ENCODE data around the gene OSBPL1A. TPM values are rescaled to one million over a fixed set of nuclear protein-coding genes. Genes with fewer than 3 reads are reported as not detected.

Gene OSBPL1A
- total RNA-seq, 4 donors from 2014 or later = 61.5 to 227 (median 98.7) TPM

GRCh38 chr18:24267878-24268277 is 129.7 kb downstream of the OSBPL1A start:
- H3K27ac ChIP-seq = peak overlapping the region in 3 of 4 donors; percentile 88 to 94 (median 89)
- no peak for TF ChIP-seq POLR2A (IDR thresholded peaks at IDR 0.05)
- TF ChIP-seq CTCF (IDR thresholded peaks at IDR 0.05 in 4 of 5, conservative IDR thresholded peaks at IDR 0.05 in 1 of 5) = no peak
- H3K4me1 ChIP-seq = peaks cover 32 to 65% of the 10 kb centered on the region in 2 donors
- DNase-seq = no peak
- no peak overlapping the region for H3K4me3 ChIP-seq
- intact Hi-C loops (cut with DNase I; ENCODE audit: low total_unique reads) (no loop called here), in situ Hi-C loops (cut with MboI; ENCODE audit: low sequenced_read_pairs in 4 of 4) (loop anchor here in 1 of 4 donors (5.0 to 10.0 kb wide), 2 partner anchors 36 to 53 kb away; no protein-coding TSS in a partner anchor)
- ATAC-seq = no peak
- no peaks in the 10 kb centered on the region for H3K9me3 ChIP-seq
- H3K27me3 ChIP-seq = no peaks in the 10 kb centered on the region
- no peaks in the 10 kb centered on the region for H3K36me3 ChIP-seq

- TF ChIP-seq POLR2A (IDR thresholded peaks at IDR 0.05) (no peak), CTCF (IDR thresholded peaks at IDR 0.05 in 4 of 5, conservative IDR thresholded peaks at IDR 0.05 in 1 of 5) (no peak)
- DNase-seq = no peak
- ATAC-seq = no peak
- intact Hi-C loops (cut with DNase I; ENCODE audit: low total_unique reads) (no loop called here), in situ Hi-C loops (cut with MboI; ENCODE audit: low sequenced_read_pairs in 4 of 4) (loop anchor here in 1 of 4 donors (5.0 to 10.0 kb wide), 2 partner anchors 34 to 51 kb away; no protein-coding TSS in a partner anchor)
- no peak overlapping the region for H3K4me3 ChIP-seq
- H3K27ac ChIP-seq = peak overlapping the region; percentile 27 to 94 (median 77)
- no peaks in the 10 kb centered on the region for H3K9me3 ChIP-seq
- H3K36me3 ChIP-seq = no peaks in the 10 kb centered on the region
- no peaks in the 10 kb centered on the region for H3K27me3 ChIP-seq
- peaks cover 44 to 79% of the 10 kb centered on the region in 2 donors for H3K4me1 ChIP-seq
These were observed 131.5 kb downstream of the OSBPL1A start for GRCh38 chr18:24266131-24266530.

GRCh38 chr18:24265502-24266064 is 132.0 kb downstream of the OSBPL1A start:
- Histone ChIP-seq H3K27me3 (no peaks in the 10 kb centered on the region), H3K4me3 (no peak overlapping the region), H3K27ac (peak overlapping the region; percentile 27 to 94 (median 77)), H3K4me1 (peaks cover 48 to 80% of the 10 kb centered on the region in 2 donors), H3K36me3 (no peaks in the 10 kb centered on the region), H3K9me3 (no peaks in the 10 kb centered on the region)
- intact Hi-C loops (cut with DNase I; ENCODE audit: low total_unique reads) (no loop called here), in situ Hi-C loops (cut with MboI; ENCODE audit: low sequenced_read_pairs in 4 of 4) (loop anchor here in 1 of 4 donors (5.0 to 10.0 kb wide), 2 partner anchors 33 to 51 kb away; no protein-coding TSS in a partner anchor)
- TF ChIP-seq CTCF (IDR thresholded peaks at IDR 0.05 in 4 of 5, conservative IDR thresholded peaks at IDR 0.05 in 1 of 5) = no peak
- no peak for TF ChIP-seq POLR2A (IDR thresholded peaks at IDR 0.05)
- ATAC-seq (no peak), DNase-seq (no peak)

GRCh38 chr18:24263050-24263449 is 134.6 kb downstream of the OSBPL1A start:
- H3K4me1 ChIP-seq = peaks cover 51 to 67% of the 10 kb centered on the region in 2 donors
- TF ChIP-seq POLR2A (IDR thresholded peaks at IDR 0.05) (no peak), CTCF (IDR thresholded peaks at IDR 0.05 in 4 of 5, conservative IDR thresholded peaks at IDR 0.05 in 1 of 5) (no peak)
- intact Hi-C loops (cut with DNase I; ENCODE audit: low total_unique reads) = no loop called here

More at GRCh38 chr18:24263050-24263449, 134.6 kb downstream of the OSBPL1A start:
- H3K9me3 ChIP-seq = no peaks in the 10 kb centered on the region
- H3K4me3 ChIP-seq = no peak overlapping the region
- no peaks in the 10 kb centered on the region for H3K36me3 ChIP-seq
- peak in 1 of 2 donors; percentile 61 for ATAC-seq
- H3K27ac ChIP-seq = peak overlapping the region; percentile 47 to 94 (median 77)
- no peaks in the 10 kb centered on the region for H3K27me3 ChIP-seq
- no peak for DNase-seq
- in situ Hi-C loops (cut with MboI; ENCODE audit: low sequenced_read_pairs in 4 of 4) = loop anchor here in 1 of 4 donors (10.0 kb wide), 1 partner anchor 48 kb away; no protein-coding TSS in a partner anchor
